Measurements from ENCODE around the gene PROK1.

PROK1 gene

DNA sequence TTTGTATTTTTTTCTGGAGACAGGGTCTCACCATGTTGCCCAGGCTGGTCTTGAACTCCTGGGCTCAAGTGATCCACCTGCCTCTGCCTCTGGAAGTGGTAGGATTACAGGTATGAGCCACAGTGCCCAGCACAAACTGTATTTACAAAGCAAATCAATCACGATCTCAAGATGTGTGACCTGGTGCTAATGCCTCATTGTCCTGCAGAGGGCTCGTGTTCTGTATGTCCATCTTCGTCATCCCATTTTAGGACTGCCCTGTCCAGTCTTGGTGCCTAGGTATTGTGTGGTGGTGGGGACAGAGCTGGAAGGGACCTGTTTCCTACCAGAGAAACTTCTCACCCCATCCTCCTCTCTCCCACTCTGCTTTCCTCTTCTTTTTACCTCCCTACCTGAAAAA is 20.2 kb downstream of the PROK1 start:
- WGBS (ENCODE audit: extremely low coverage, insufficient coverage, insufficient read length) = no CpG with 5 or more reads among the region's 3 CpGs
- no peak overlapping the region for H3K18ac ChIP-seq (ENCODE audit: low read length)
- no peak overlapping the region for H4K8ac ChIP-seq (ENCODE audit: low read depth, low read length)
- no peak overlapping the region for H4K91ac ChIP-seq (ENCODE audit: low read depth, low read length)
- no peak overlapping the region for H4K12ac ChIP-seq (ENCODE audit: low read depth, low read length)
- no peak overlapping the region for H3K4me2 ChIP-seq (ENCODE audit: low read length)
- no peak overlapping the region for H3K27ac ChIP-seq (ENCODE audit: low read depth, low read length)
- H3K4ac ChIP-seq (ENCODE audit: low read depth, low read length) = no peak overlapping the region
- no peak overlapping the region for H2BK12ac ChIP-seq (ENCODE audit: low read length)
- no peaks in the 10 kb centered on the region for H3K36me3 ChIP-seq (ENCODE audit: control insufficient read depth in 1 of 2, insufficient read depth in 2 of 2, low read length in 2 of 2)
- H2AFZ ChIP-seq (ENCODE audit: insufficient read depth, low read length, poor library complexity) = no peak overlapping the region
- peak overlapping the region; percentile 15 for H3K9ac ChIP-seq (ENCODE audit: low read length)
- no peak overlapping the region for H3K14ac ChIP-seq (ENCODE audit: low read length)
- no peaks in the 10 kb centered on the region for H3K79me2 ChIP-seq (ENCODE audit: control insufficient read depth, insufficient read depth, low read length, poor library complexity)
- H3K79me1 ChIP-seq (ENCODE audit: low read length) = no peaks in the 10 kb centered on the region
- peak in 1 of 2 donors; percentile 12 for DNase-seq
- no peaks in the 10 kb centered on the region for H3K27me3 ChIP-seq (ENCODE audit: insufficient read depth, low read length)
- H2BK120ac ChIP-seq (ENCODE audit: insufficient read depth, low read length, poor library complexity) = no peak overlapping the region
- no peak overlapping the region for H3K23ac ChIP-seq (ENCODE audit: low read length)
- no peak overlapping the region for H2AK5ac ChIP-seq (ENCODE audit: low read length)
- no peaks in the 10 kb centered on the region for H3K9me3 ChIP-seq (ENCODE audit: insufficient read depth, low read depth, low read length)
- H2BK5ac ChIP-seq (ENCODE audit: low read depth, low read length, poor library complexity) = no peak overlapping the region
- no peak overlapping the region for H3K4me3 ChIP-seq (ENCODE audit: low read depth, low read length)
- peaks cover 0 to 3% of the 10 kb centered on the region in 2 experiments for H3K4me1 ChIP-seq (ENCODE audit: control insufficient read depth in 1 of 2, insufficient read depth in 2 of 2, low read length in 2 of 2)

DNA sequence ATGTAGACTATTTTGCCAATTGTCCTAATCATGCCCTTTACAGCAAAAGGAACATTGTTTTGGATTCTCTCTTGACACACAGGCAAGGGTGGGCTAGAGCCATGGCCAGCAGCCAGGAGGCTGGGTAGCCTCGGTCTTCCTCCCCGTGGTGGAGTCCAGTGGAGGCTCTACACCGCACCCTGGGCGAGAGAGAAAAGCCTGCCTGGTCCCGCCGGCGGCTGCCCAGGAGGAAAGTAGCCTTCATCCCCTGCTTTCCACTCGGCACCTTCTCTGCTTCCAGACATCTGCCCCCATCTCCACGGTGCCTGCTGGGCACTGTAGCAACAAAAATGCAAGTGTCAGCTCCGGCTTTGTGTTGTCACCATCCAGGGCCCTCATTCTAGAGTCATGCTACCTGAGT is 21.6 kb downstream of the PROK1 start:
- Histone ChIP-seq H3K79me2 (ENCODE audit: control insufficient read depth, insufficient read depth, low read length, poor library complexity) (no peaks in the 10 kb centered on the region), H3K14ac (ENCODE audit: low read length) (no peak overlapping the region), H3K4me2 (ENCODE audit: low read length) (no peak overlapping the region), H3K79me1 (ENCODE audit: low read length) (no peaks in the 10 kb centered on the region), H3K4me1 (ENCODE audit: control insufficient read depth in 1 of 2, insufficient read depth in 2 of 2, low read length in 2 of 2) (peaks cover 0 to 3% of the 10 kb centered on the region in 2 experiments), H3K4me3 (ENCODE audit: low read depth, low read length) (no peak overlapping the region), H2AK5ac (ENCODE audit: low read length) (no peak overlapping the region), H4K12ac (ENCODE audit: low read depth, low read length) (no peak overlapping the region), H4K91ac (ENCODE audit: low read depth, low read length) (no peak overlapping the region), H2BK12ac (ENCODE audit: low read length) (no peak overlapping the region), H3K9ac (ENCODE audit: low read length) (no peak overlapping the region), H3K9me3 (ENCODE audit: insufficient read depth, low read depth, low read length) (no peaks in the 10 kb centered on the region), H2BK120ac (ENCODE audit: insufficient read depth, low read length, poor library complexity) (no peak overlapping the region), H3K18ac (ENCODE audit: low read length) (no peak overlapping the region), H2BK5ac (ENCODE audit: low read depth, low read length, poor library complexity) (no peak overlapping the region), H2AFZ (ENCODE audit: insufficient read depth, low read length, poor library complexity) (no peak overlapping the region), H3K4ac (ENCODE audit: low read depth, low read length) (no peak overlapping the region), H4K8ac (ENCODE audit: low read depth, low read length) (no peak overlapping the region), H3K27ac (ENCODE audit: low read depth, low read length) (no peak overlapping the region), H3K36me3 (ENCODE audit: control insufficient read depth in 1 of 2, insufficient read depth in 2 of 2, low read length in 2 of 2) (no peaks in the 10 kb centered on the region), H3K23ac (ENCODE audit: low read length) (no peak overlapping the region), H3K27me3 (ENCODE audit: insufficient read depth, low read length) (no peaks in the 10 kb centered on the region)
- WGBS (ENCODE audit: extremely low coverage, insufficient coverage, insufficient read length) = no CpG with 5 or more reads among the region's 10 CpGs
- DNase-seq = no peak

DNA sequence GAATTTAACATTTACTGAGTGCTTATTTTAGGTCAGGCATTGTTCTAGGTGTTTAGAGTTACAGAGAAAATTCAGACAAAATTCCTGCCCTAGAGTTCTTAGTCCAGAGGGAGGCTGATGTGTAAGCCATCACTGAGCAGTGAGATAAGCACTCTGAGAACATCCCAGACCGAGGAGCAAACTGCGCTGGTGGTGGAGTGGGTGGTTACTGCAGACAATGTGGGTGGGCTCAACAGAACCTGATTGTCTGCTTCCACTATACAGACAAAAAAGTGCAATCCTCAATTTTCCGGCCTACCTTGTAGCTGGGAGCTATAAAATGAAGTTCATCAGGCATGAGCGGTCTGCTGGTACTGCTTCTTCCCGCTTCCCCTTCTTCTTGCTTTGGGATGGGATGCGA is 23.5 kb downstream of the PROK1 start:
- H3K27ac ChIP-seq (ENCODE audit: low read depth, low read length) = no peak overlapping the region
- no peaks in the 10 kb centered on the region for H3K9me3 ChIP-seq (ENCODE audit: insufficient read depth, low read depth, low read length)
- H2AFZ ChIP-seq (ENCODE audit: insufficient read depth, low read length, poor library complexity) = no peak overlapping the region
- H3K18ac ChIP-seq (ENCODE audit: low read length) = no peak overlapping the region
- H3K23ac ChIP-seq (ENCODE audit: low read length) = no peak overlapping the region
- H3K36me3 ChIP-seq (ENCODE audit: control insufficient read depth in 1 of 2, insufficient read depth in 2 of 2, low read length in 2 of 2) = no peaks in the 10 kb centered on the region
- peaks cover 0 to 3% of the 10 kb centered on the region in 2 experiments for H3K4me1 ChIP-seq (ENCODE audit: control insufficient read depth in 1 of 2, insufficient read depth in 2 of 2, low read length in 2 of 2)
- H3K4me2 ChIP-seq (ENCODE audit: low read length) = no peak overlapping the region
- no peak overlapping the region for H2BK12ac ChIP-seq (ENCODE audit: low read length)
- H2AK5ac ChIP-seq (ENCODE audit: low read length) = no peak overlapping the region
- H3K79me2 ChIP-seq (ENCODE audit: control insufficient read depth, insufficient read depth, low read length, poor library complexity) = no peaks in the 10 kb centered on the region
- no peak overlapping the region for H3K14ac ChIP-seq (ENCODE audit: low read length)
- H2BK5ac ChIP-seq (ENCODE audit: low read depth, low read length, poor library complexity) = no peak overlapping the region
- no peak overlapping the region for H2BK120ac ChIP-seq (ENCODE audit: insufficient read depth, low read length, poor library complexity)
- no peaks in the 10 kb centered on the region for H3K27me3 ChIP-seq (ENCODE audit: insufficient read depth, low read length)
- H3K4ac ChIP-seq (ENCODE audit: low read depth, low read length) = no peak overlapping the region
- H3K4me3 ChIP-seq (ENCODE audit: low read depth, low read length) = no peak overlapping the region
- no peak overlapping the region for H4K91ac ChIP-seq (ENCODE audit: low read depth, low read length)
- H4K12ac ChIP-seq (ENCODE audit: low read depth, low read length) = no peak overlapping the region
- H3K79me1 ChIP-seq (ENCODE audit: low read length) = no peaks in the 10 kb centered on the region
- no peak overlapping the region for H3K9ac ChIP-seq (ENCODE audit: low read length)
- no peak overlapping the region for H4K8ac ChIP-seq (ENCODE audit: low read depth, low read length)
- DNase-seq = no peak
- WGBS (ENCODE audit: extremely low coverage, insufficient coverage, insufficient read length) = no CpG with 5 or more reads among the region's 6 CpGs

DNA sequence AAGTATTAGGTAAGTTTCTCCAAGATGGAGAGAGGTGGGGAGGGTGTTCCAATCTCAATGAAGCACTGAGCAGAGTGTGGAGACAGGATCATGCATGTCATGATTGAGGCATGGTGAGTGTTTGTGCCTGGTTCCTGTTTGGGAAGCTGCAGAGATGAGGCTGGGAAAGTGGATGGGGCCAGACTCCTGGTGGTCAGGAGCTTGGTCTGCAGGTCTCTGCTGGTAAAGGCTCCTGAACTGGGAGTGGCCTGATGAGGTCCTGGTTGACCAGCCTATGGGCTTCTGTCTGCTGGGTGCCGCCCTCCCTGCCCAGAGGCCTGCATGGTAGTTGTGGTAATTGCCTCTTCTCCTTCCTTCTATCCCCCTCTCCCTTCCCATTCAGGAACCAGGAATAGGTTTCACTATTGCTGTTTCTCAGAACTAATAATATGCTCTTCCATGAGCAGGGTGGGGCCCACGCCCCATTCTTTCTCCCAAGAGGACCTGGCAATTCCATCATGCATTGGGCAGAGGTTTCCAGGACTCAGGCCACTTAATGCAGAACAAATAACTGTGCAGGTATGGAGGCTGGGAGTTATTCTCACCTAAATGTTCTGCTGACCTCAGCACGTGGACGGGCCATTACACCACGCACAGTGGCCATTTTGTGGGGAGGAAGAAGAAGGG is 24.5 kb downstream of the PROK1 start:
- Histone ChIP-seq H2BK5ac (ENCODE audit: low read depth, low read length, poor library complexity) (no peak overlapping the region), H3K36me3 (ENCODE audit: control insufficient read depth in 1 of 2, insufficient read depth in 2 of 2, low read length in 2 of 2) (no peaks in the 10 kb centered on the region), H3K4me3 (ENCODE audit: low read depth, low read length) (no peak overlapping the region), H3K9ac (ENCODE audit: low read length) (no peak overlapping the region), H2BK12ac (ENCODE audit: low read length) (no peak overlapping the region), H4K8ac (ENCODE audit: low read depth, low read length) (no peak overlapping the region), H3K4me1 (ENCODE audit: control insufficient read depth in 1 of 2, insufficient read depth in 2 of 2, low read length in 2 of 2) (peaks cover 0 to 3% of the 10 kb centered on the region in 2 experiments), H3K9me3 (ENCODE audit: insufficient read depth, low read depth, low read length) (no peaks in the 10 kb centered on the region), H4K91ac (ENCODE audit: low read depth, low read length) (no peak overlapping the region), H2AK5ac (ENCODE audit: low read length) (no peak overlapping the region), H4K12ac (ENCODE audit: low read depth, low read length) (no peak overlapping the region), H2AFZ (ENCODE audit: insufficient read depth, low read length, poor library complexity) (no peak overlapping the region), H3K79me1 (ENCODE audit: low read length) (no peaks in the 10 kb centered on the region), H3K23ac (ENCODE audit: low read length) (no peak overlapping the region), H3K18ac (ENCODE audit: low read length) (no peak overlapping the region), H3K27me3 (ENCODE audit: insufficient read depth, low read length) (no peaks in the 10 kb centered on the region), H3K14ac (ENCODE audit: low read length) (no peak overlapping the region), H3K4ac (ENCODE audit: low read depth, low read length) (no peak overlapping the region), H3K27ac (ENCODE audit: low read depth, low read length) (no peak overlapping the region), H3K4me2 (ENCODE audit: low read length) (no peak overlapping the region), H3K79me2 (ENCODE audit: control insufficient read depth, insufficient read depth, low read length, poor library complexity) (no peaks in the 10 kb centered on the region), H2BK120ac (ENCODE audit: insufficient read depth, low read length, poor library complexity) (no peak overlapping the region)
- peak; percentile 10 to 21 for DNase-seq
- WGBS (ENCODE audit: extremely low coverage, insufficient coverage, insufficient read length) = no CpG with 5 or more reads among the region's 5 CpGs
